Tibial nerve (tissue), 4 donors: ENCODE measurements around the gene DEFB128.

Experiments
- CTCF ChIP-seq, 5 experiments: fragments of 200-600 bp in 3 of 5; fragments of 450-650 bp in 2 of 5; sonication (generic) in 3 of 5; IDR thresholded peaks; one replicate each; pipeline ENCODE4 v1.5.1; 2016 to 2019; ENCODE audit warnings: antibody characterized with exemption in 5 of 5, mild to moderate bottlenecking in 3 of 5, moderate library complexity in 2 of 5
- EP300 ChIP-seq, 2 donors: sonication (generic); formaldehyde crosslinking; IDR thresholded peaks; one replicate each; pipeline ENCODE4 v1.6.1; 2017; ENCODE audit warnings: antibody characterized with exemption in 2 of 2, mild to moderate bottlenecking in 1 of 2
- POLR2A ChIP-seq, 2 donors: fragments of 450-650 bp; IDR thresholded peaks; one replicate each; pipeline ENCODE4 v1.6.1; 2017; ENCODE audit warnings: antibody characterized with exemption in 2 of 2, mild to moderate bottlenecking in 2 of 2, moderate library complexity in 2 of 2

GRCh38 chr20:152131-152530 lies 37.4 kb downstream of the DEFB128 start:
- no peak for TF ChIP-seq CTCF (IDR thresholded peaks at IDR 0.05)
- TF ChIP-seq EP300 (IDR thresholded peaks at IDR 0.05): no peak
- TF ChIP-seq POLR2A (IDR thresholded peaks at IDR 0.05): no peak
